Measurements from ENCODE around the gene RBBP7.

RBBP7 gene

GRCh38 chrX:16874458-16875095 lies 4.4 kb upstream of the RBBP7 start:
- Histone ChIP-seq H3K4me1 (ENCODE audit: insufficient read depth, poor library complexity, severe bottlenecking) (no peaks in the 10 kb centered on the region), H3K27ac (ENCODE audit: poor library complexity, severe bottlenecking) (no peak overlapping the region), H3K9me3 (ENCODE audit: severe bottlenecking) (no peaks in the 10 kb centered on the region), H3K27me3 (ENCODE audit: insufficient read depth, poor library complexity, severe bottlenecking) (no peaks in the 10 kb centered on the region), H3K4me3 (ENCODE audit: severe bottlenecking) (no peak overlapping the region), H3K36me3 (ENCODE audit: low read depth) (no peaks in the 10 kb centered on the region)
- no peak for TF ChIP-seq CTCF (IDR thresholded peaks at IDR 0.05; ENCODE audit: poor library complexity, severe bottlenecking)
- DNase-seq (ENCODE audit: low spot score) (no peak), ATAC-seq (ENCODE audit: low read depth) (no peak)

GRCh38 chrX:16873106-16873505 lies 2.9 kb upstream of the RBBP7 start:
- no peak overlapping the region for H3K27ac ChIP-seq (ENCODE audit: poor library complexity, severe bottlenecking)
- peaks cover 8% of the 10 kb centered on the region for H3K36me3 ChIP-seq (ENCODE audit: low read depth)
- peaks cover 3% of the 10 kb centered on the region for H3K4me1 ChIP-seq (ENCODE audit: insufficient read depth, poor library complexity, severe bottlenecking)
- no peak for TF ChIP-seq CTCF (IDR thresholded peaks at IDR 0.05; ENCODE audit: poor library complexity, severe bottlenecking)
- H3K9me3 ChIP-seq (ENCODE audit: severe bottlenecking), result no peaks in the 10 kb centered on the region
- no peak for ATAC-seq (ENCODE audit: low read depth)
- H3K27me3 ChIP-seq (ENCODE audit: insufficient read depth, poor library complexity, severe bottlenecking), result no peaks in the 10 kb centered on the region
- no peak overlapping the region for H3K4me3 ChIP-seq (ENCODE audit: severe bottlenecking)
- DNase-seq (ENCODE audit: low spot score), result no peak

- Histone ChIP-seq H3K9me3 (ENCODE audit: severe bottlenecking) (no peaks in the 10 kb centered on the region), H3K27ac (ENCODE audit: poor library complexity, severe bottlenecking) (peak overlapping the region; percentile 73), H3K4me3 (ENCODE audit: severe bottlenecking) (peak overlapping the region; percentile 42), H3K4me1 (ENCODE audit: insufficient read depth, poor library complexity, severe bottlenecking) (peaks cover 6% of the 10 kb centered on the region), H3K27me3 (ENCODE audit: insufficient read depth, poor library complexity, severe bottlenecking) (no peaks in the 10 kb centered on the region), H3K36me3 (ENCODE audit: low read depth) (peaks cover 20% of the 10 kb centered on the region)
- DNase-seq (ENCODE audit: low spot score), result no peak
- ATAC-seq (ENCODE audit: low read depth), result peak; percentile 22
- no peak for TF ChIP-seq CTCF (IDR thresholded peaks at IDR 0.05; ENCODE audit: poor library complexity, severe bottlenecking)
These were observed 977 bp upstream of the RBBP7 start for GRCh38 chrX:16870862-16871815.

- H3K36me3 ChIP-seq (ENCODE audit: low read depth), result peaks cover 28% of the 10 kb centered on the region
- TF ChIP-seq CTCF (IDR thresholded peaks at IDR 0.05; ENCODE audit: poor library complexity, severe bottlenecking), result no peak
- peak overlapping the region; percentile 57 for H3K4me3 ChIP-seq (ENCODE audit: severe bottlenecking)
- H3K4me1 ChIP-seq (ENCODE audit: insufficient read depth, poor library complexity, severe bottlenecking), result peaks cover 6% of the 10 kb centered on the region
- ATAC-seq (ENCODE audit: low read depth) (peak; percentile 28), DNase-seq (ENCODE audit: low spot score) (no peak)
- peak overlapping the region; percentile 73 for H3K27ac ChIP-seq (ENCODE audit: poor library complexity, severe bottlenecking)
- H3K9me3 ChIP-seq (ENCODE audit: severe bottlenecking), result no peaks in the 10 kb centered on the region
- H3K27me3 ChIP-seq (ENCODE audit: insufficient read depth, poor library complexity, severe bottlenecking), result no peaks in the 10 kb centered on the region
These were observed 618 bp downstream of the RBBP7 start for GRCh38 chrX:16869393-16870094.
